ENCODE data around the gene PRKRA. TPM values are rescaled to one million over a fixed set of nuclear protein-coding genes. Genes with fewer than 3 reads are reported as not detected.

The PRKRA gene
- total and polyA plus RNA-seq, 9 of the 15 experiments (the other 6 are each of a cell fraction or from before 2014, with no cell fraction given), result 14.1 to 78.1 (median 52.3) TPM

- TF ChIP-seq, protein P1, sequence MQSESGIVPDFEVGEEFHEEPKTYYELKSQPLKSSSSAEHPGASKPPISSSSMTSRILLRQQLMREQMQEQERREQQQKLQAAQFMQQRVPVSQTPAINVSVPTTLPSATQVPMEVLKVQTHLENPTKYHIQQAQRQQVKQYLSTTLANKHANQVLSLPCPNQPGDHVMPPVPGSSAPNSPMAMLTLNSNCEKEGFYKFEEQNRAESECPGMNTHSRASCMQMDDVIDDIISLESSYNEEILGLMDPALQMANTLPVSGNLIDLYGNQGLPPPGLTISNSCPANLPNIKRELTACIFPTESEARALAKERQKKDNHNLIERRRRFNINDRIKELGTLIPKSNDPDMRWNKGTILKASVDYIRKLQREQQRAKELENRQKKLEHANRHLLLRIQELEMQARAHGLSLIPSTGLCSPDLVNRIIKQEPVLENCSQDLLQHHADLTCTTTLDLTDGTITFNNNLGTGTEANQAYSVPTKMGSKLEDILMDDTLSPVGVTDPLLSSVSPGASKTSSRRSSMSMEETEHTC (IDR thresholded peaks at IDR 0.05), result peak; percentile 13; the same call in 1 of the 2 replicates
- no peak for TF ChIP-seq CEBPG (CRISPR knock-in tag; IDR thresholded peaks at IDR 0.05)
- TF ChIP-seq CEBPG (tag; conservative IDR thresholded peaks at IDR 0.05 in 1 of 2, IDR thresholded peaks at IDR 0.05 in 1 of 2), result no peak
- no peak for TF ChIP-seq TRIM24 (IDR thresholded peaks at IDR 0.05)
- TF ChIP-seq RCOR1 (IDR thresholded peaks at IDR 0.05; ENCODE audit: borderline replicate concordance in 1 of 2, low read depth in 2 of 2, low read length in 2 of 2), result peak in 1 of 2 experiments; percentile 77; a peak in 1 of 4 replicates
- TF ChIP-seq MXI1 (IDR thresholded peaks at IDR 0.05; ENCODE audit: low read depth, low read length), result 0 out of 2 replicates have a peak, but pooled peaks have one; percentile 9
- no peak for TF ChIP-seq HDAC8 (tag; IDR thresholded peaks at IDR 0.05)
- no peak for TF ChIP-seq RNF2 (IDR thresholded peaks at IDR 0.05)
- TF ChIP-seq, protein P2, sequence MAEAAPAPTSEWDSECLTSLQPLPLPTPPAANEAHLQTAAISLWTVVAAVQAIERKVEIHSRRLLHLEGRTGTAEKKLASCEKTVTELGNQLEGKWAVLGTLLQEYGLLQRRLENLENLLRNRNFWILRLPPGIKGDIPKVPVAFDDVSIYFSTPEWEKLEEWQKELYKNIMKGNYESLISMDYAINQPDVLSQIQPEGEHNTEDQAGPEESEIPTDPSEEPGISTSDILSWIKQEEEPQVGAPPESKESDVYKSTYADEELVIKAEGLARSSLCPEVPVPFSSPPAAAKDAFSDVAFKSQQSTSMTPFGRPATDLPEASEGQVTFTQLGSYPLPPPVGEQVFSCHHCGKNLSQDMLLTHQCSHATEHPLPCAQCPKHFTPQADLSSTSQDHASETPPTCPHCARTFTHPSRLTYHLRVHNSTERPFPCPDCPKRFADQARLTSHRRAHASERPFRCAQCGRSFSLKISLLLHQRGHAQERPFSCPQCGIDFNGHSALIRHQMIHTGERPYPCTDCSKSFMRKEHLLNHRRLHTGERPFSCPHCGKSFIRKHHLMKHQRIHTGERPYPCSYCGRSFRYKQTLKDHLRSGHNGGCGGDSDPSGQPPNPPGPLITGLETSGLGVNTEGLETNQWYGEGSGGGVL (CRISPR knock-in tag; IDR thresholded peaks at IDR 0.05), result no peak
- no peak for TF ChIP-seq SETDB1 (IDR thresholded peaks at IDR 0.05; ENCODE audit: low read length)
- no peak for TF ChIP-seq TCF15 (CRISPR knock-in tag; IDR thresholded peaks at IDR 0.05)
- no peak for TF ChIP-seq ZNF512 (tag; IDR thresholded peaks at IDR 0.05)
- TF ChIP-seq MBD2 (IDR thresholded peaks at IDR 0.05; ENCODE audit: borderline replicate concordance, low read depth), result peak; percentile 31; the same call in 1 of the 2 replicates
- TF ChIP-seq RBM14 (IDR thresholded peaks at IDR 0.05; ENCODE audit: borderline replicate concordance, insufficient read depth, low read depth, low read length), result no peak
- 0 out of 4 replicates have a peak, but pooled peaks of 1 of the 2 experiments have one; percentile 48 for TF ChIP-seq FOXA3 (CRISPR knock-in tag; conservative IDR thresholded peaks at IDR 0.05 in 1 of 2, IDR thresholded peaks at IDR 0.05 in 1 of 2)
- no peak for TF ChIP-seq ZFP1 (CRISPR knock-in tag; IDR thresholded peaks at IDR 0.05)
- peak; percentile 45; the same call in 1 of the 2 replicates for TF ChIP-seq ESRRA (IDR thresholded peaks at IDR 0.05; ENCODE audit: borderline replicate concordance, low read depth)
- TF ChIP-seq, protein P3, sequence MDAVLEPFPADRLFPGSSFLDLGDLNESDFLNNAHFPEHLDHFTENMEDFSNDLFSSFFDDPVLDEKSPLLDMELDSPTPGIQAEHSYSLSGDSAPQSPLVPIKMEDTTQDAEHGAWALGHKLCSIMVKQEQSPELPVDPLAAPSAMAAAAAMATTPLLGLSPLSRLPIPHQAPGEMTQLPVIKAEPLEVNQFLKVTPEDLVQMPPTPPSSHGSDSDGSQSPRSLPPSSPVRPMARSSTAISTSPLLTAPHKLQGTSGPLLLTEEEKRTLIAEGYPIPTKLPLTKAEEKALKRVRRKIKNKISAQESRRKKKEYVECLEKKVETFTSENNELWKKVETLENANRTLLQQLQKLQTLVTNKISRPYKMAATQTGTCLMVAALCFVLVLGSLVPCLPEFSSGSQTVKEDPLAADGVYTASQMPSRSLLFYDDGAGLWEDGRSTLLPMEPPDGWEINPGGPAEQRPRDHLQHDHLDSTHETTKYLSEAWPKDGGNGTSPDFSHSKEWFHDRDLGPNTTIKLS (IDR thresholded peaks at IDR 0.05; ENCODE audit: borderline replicate concordance, low read depth), result peak; percentile 85
- TF ChIP-seq ZNF174 (CRISPR knock-in tag; IDR thresholded peaks at IDR 0.05), result no peak
- no peak for TF ChIP-seq KAT8 (IDR thresholded peaks at IDR 0.05; ENCODE audit: low read depth)
Observed at GRCh38 chr2:178480227-178481181, 29.5 kb upstream of the PRKRA start, which contains the start of gene PLEKHA3 (continued).

Data from K562 (cell line).